PC-3 (cell line): ENCODE measurements around the gene PNMA6E. TPM values are rescaled to one million over a fixed set of nuclear protein-coding genes. Genes with fewer than 3 reads are reported as not detected.
"Not testable (repeated sequence)": the region's sequence is repeated elsewhere in the genome, so short reads cannot be mapped to it uniquely, and the experiment has no call there.

Experiments
- ATAC-seq: fragments of 200-7000 bp; cut with Tn5 transposase; 2 replicates; pipeline ENCODE4 v1.9.1; 2020; ENCODE audit warnings: mild to moderate bottlenecking, moderate library complexity
- BruUV-seq: library from RNA; stranded (reverse); fragments of 400-500 nt; replicated peaks from 2 replicates; lab custom pipeline; 2021; lab: Mats Ljungman, UMichigan
- CTCF ChIA-PET: fragments of 300-600 bp; sonication (Branson Sonifier 250); formaldehyde crosslinking; loops from one replicate; lab custom pipeline; 2022; ENCODE audit warnings: antibody characterized with exemption; lab: Charles Lee
- POLR2A ChIA-PET: fragments of 300-600 bp; sonication (Branson Sonifier 250); formaldehyde crosslinking; loops from one replicate; lab custom pipeline; 2022; ENCODE audit warnings: antibody characterized with exemption; ENCODE audit not compliant: unreplicated experiment; lab: Charles Lee
- DNase-seq: peaks from one replicate; pipeline ENCODE4 v3.0.0-alpha.2; 2015
- H2AFZ ChIP-seq: fragments of 300-600 bp; sonication (generic); 2 replicates; pipeline ENCODE4 v1.6.0; 2016; ENCODE audit warnings: antibody characterized with exemption, low read length
- H3F3A ChIP-seq: fragments of 300-600 bp; sonication (generic); one replicate; pipeline ENCODE4 v1.6.0; 2017; ENCODE audit warnings: antibody characterized with exemption, low read length, control low read depth, mild to moderate bottlenecking; ENCODE audit not compliant: unreplicated experiment
- H3K27ac ChIP-seq: fragments of 300-600 bp; sonication (generic); 2 replicates; pipeline ENCODE4 v1.5.1; 2016; ENCODE audit warnings: mild to moderate bottlenecking, low read length
- H3K27me3 ChIP-seq: fragments of 300-600 bp; sonication (generic); 2 replicates; pipeline ENCODE4 v1.6.1; 2016; ENCODE audit warnings: low read length, mixed read lengths
- H3K36me3 ChIP-seq: fragments of 300-600 bp; sonication (generic); 2 replicates; pipeline ENCODE4 v1.6.1; 2016; ENCODE audit warnings: low read depth, mixed run types, low read length, mixed read lengths
- H3K4me1 ChIP-seq: fragments of 300-600 bp; sonication (generic); 2 replicates; pipeline ENCODE4 v1.5.1; 2016; ENCODE audit warnings: low read length; ENCODE audit not compliant: insufficient read depth
- H3K4me2 ChIP-seq: fragments of 300-600 bp; sonication (generic); 2 replicates; pipeline ENCODE4 v1.6.0; 2016; ENCODE audit warnings: low read length
- H3K4me3 ChIP-seq: fragments of 300-600 bp; sonication (generic); 2 replicates; pipeline ENCODE4 v1.5.1; 2016; ENCODE audit warnings: mild to moderate bottlenecking, low read length, mixed read lengths
- H3K79me2 ChIP-seq: fragments of 300-600 bp; sonication (generic); 2 replicates; pipeline ENCODE4 v1.6.1; 2017; ENCODE audit warnings: low read length, mixed read lengths
- H3K9ac ChIP-seq: fragments of 300-600 bp; sonication (generic); 2 replicates; pipeline ENCODE4 v1.6.0; 2016; ENCODE audit warnings: mild to moderate bottlenecking, low read length
- H3K9me2 ChIP-seq: fragments of 300-600 bp; sonication (generic); replicated peaks from 2 replicates; pipeline ENCODE4 v1.6.1; 2016; ENCODE audit warnings: mixed run types, low read length, mixed read lengths
- H3K9me3 ChIP-seq: fragments of 300-600 bp; sonication (generic); 2 replicates; pipeline ENCODE4 v1.6.1; 2016; ENCODE audit warnings: low read length, mixed read lengths
- H4K20me1 ChIP-seq: fragments of 300-600 bp; sonication (generic); 2 replicates; pipeline ENCODE4 v1.6.1; 2016; ENCODE audit warnings: low read length, mixed read lengths
- EZH2 ChIP-seq: fragments of 300-600 bp; sonication (generic); IDR thresholded peaks from one replicate; pipeline ENCODE4 v1.6.1; 2017; ENCODE audit warnings: antibody characterized with exemption, mild to moderate bottlenecking, low read length; ENCODE audit not compliant: unreplicated experiment
- EZH2phosphoT487 ChIP-seq: fragments of 300-600 bp; sonication (generic); IDR thresholded peaks from 2 replicates; pipeline ENCODE4 v1.6.1; 2018; ENCODE audit warnings: mild to moderate bottlenecking, antibody characterized with exemption, low read length, borderline replicate concordance
- intact Hi-C: fragments of 100-400 bp; cut with micrococcal nuclease; formaldehyde crosslinking; loops from 2 replicates; pipeline ENCODE4 v1.9.0; 2023
- total RNA-seq: library from RNA; depleted of rRNA; stranded (reverse); fragments of >200 nt; gene quantifications from 2 replicates; pipeline ENCODE4 v1.2.3, GENCODE V29; 2014
- TF ChIP-seq, protein P1 (sequence below): fragments of 300-600 bp; sonication (generic); conservative IDR thresholded peaks from 2 replicates; pipeline ENCODE4 v1.5.1; 2017; ENCODE audit warnings: antibody characterized with exemption, low read depth, mild to moderate bottlenecking, low read length

The PNMA6E gene
- total RNA-seq, 1 experiment from 2014 or later = not detected

DNA sequence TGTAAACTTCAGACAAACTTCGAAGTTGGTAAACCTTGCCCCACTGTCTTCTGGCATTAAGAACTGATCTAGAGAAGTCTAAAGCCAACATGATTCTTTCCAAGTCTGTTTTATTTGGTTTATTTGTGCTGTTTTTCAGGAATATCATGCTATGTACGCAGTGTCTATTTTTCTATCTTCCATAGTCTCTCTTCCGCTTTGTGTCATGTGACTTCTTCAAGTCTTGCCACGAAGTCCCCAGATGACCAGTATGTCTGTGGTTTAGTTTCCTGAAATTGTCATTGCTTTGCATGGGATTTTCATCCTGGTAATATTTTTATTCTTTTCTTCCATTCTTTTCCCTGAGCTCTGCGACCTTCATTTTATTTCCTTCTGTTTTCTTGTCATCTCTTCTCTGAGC lies 15.1 kb downstream of the PNMA6E start:
- DNase-seq (no peak), ATAC-seq (no peak)
- no peak overlapping the region for H3K4me2 ChIP-seq
- ChIA-PET POLR2A (no interaction called here), CTCF (no interaction called here)
- no peak overlapping the region for H3K27ac ChIP-seq
- no peak overlapping the region for H3K4me3 ChIP-seq
- H3F3A ChIP-seq = no peaks in the 10 kb centered on the region
- no peaks in the 10 kb centered on the region for H3K9me2 ChIP-seq
- no peak overlapping the region for H3K9ac ChIP-seq
- H3K36me3 ChIP-seq = no peaks in the 10 kb centered on the region
- no peaks in the 10 kb centered on the region for H3K4me1 ChIP-seq
- TF ChIP-seq EZH2phosphoT487 (no peak), EZH2 (no peak)
- TF ChIP-seq, protein P1, sequence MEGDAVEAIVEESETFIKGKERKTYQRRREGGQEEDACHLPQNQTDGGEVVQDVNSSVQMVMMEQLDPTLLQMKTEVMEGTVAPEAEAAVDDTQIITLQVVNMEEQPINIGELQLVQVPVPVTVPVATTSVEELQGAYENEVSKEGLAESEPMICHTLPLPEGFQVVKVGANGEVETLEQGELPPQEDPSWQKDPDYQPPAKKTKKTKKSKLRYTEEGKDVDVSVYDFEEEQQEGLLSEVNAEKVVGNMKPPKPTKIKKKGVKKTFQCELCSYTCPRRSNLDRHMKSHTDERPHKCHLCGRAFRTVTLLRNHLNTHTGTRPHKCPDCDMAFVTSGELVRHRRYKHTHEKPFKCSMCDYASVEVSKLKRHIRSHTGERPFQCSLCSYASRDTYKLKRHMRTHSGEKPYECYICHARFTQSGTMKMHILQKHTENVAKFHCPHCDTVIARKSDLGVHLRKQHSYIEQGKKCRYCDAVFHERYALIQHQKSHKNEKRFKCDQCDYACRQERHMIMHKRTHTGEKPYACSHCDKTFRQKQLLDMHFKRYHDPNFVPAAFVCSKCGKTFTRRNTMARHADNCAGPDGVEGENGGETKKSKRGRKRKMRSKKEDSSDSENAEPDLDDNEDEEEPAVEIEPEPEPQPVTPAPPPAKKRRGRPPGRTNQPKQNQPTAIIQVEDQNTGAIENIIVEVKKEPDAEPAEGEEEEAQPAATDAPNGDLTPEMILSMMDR = no peak
- no peaks in the 10 kb centered on the region for H3K9me3 ChIP-seq
- no peaks in the 10 kb centered on the region for H4K20me1 ChIP-seq
- intact Hi-C loops = no loop called here
- no TSS peak for BruUV-seq
- H3K27me3 ChIP-seq = no peaks in the 10 kb centered on the region
- no peaks in the 10 kb centered on the region for H3K79me2 ChIP-seq
- no peak overlapping the region for H2AFZ ChIP-seq

- BruUV-seq = not testable (repeated sequence)
These were observed 16.2 kb downstream of the PNMA6E start for GRCh38 chrX:153384973-153385372.

DNA sequence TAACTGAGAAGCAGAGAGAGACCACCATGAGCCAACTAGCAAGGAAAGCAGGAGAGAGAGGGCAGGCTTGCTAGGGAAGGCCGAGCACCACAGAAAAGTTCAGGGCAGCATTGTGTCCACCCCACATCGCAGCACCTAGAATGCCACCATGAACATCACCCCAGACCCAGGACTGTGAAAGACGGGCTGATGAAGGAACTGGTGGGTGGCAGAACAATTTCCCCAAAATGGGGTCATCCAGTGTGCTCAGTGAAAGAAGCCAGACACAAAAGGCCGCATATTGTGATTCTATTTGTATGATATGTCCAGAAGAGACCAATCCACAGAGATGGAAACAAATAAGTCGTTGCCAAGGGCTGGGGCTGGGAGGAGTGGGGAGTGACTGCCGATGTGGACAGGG lies 16.8 kb downstream of the PNMA6E start:
- ATAC-seq = no peak
- Histone ChIP-seq H3K4me1 (no peaks in the 10 kb centered on the region), H3K79me2 (no peaks in the 10 kb centered on the region), H3F3A (no peaks in the 10 kb centered on the region), H4K20me1 (no peaks in the 10 kb centered on the region), H3K27ac (no peak overlapping the region), H2AFZ (no peak overlapping the region), H3K36me3 (no peaks in the 10 kb centered on the region), H3K27me3 (no peaks in the 10 kb centered on the region), H3K9me2 (no peaks in the 10 kb centered on the region), H3K4me3 (no peak overlapping the region), H3K9me3 (no peaks in the 10 kb centered on the region), H3K4me2 (no peak overlapping the region), H3K9ac (no peak overlapping the region)
- no TSS peak for BruUV-seq
- ChIA-PET CTCF (no interaction called here), POLR2A (no interaction called here)
- TF ChIP-seq EZH2phosphoT487 (no peak), EZH2 (no peak)
- TF ChIP-seq, protein P1 = no peak
- intact Hi-C loops = no loop called here
- DNase-seq = no peak

More at GRCh38 chrX:153384973-153385372, 16.2 kb downstream of the PNMA6E start:
- ATAC-seq, CTCF ChIA-PET, POLR2A ChIA-PET, H3K4me1 ChIP-seq, intact Hi-C loops, H3K27me3 ChIP-seq, H3K4me3 ChIP-seq, DNase-seq, H3K36me3 ChIP-seq, H3K9me3 ChIP-seq, H2AFZ ChIP-seq, H3F3A ChIP-seq, H3K4me2 ChIP-seq, H3K9ac ChIP-seq, H4K20me1 ChIP-seq, H3K9me2 ChIP-seq, H3K27ac ChIP-seq, H3K79me2 ChIP-seq: not testable (repeated sequence)
